ENCODE measurements around the gene LRP11. TPM values are rescaled to one million over a fixed set of nuclear protein-coding genes. Genes with fewer than 3 reads are reported as not detected.
A peak's percentile ranks its signal among the peaks of the same experiment; 100 is the strongest.
"Not testable (repeated sequence)": the region's sequence is repeated elsewhere in the genome, so short reads cannot be mapped to it uniquely, and the experiment has no call there.

The LRP11 gene
- total and polyA plus RNA-seq, 2 of the 13 experiments (the other 11 are each of a cell fraction or from before 2014, with no cell fraction given) = 32.4 to 48.9 TPM

GRCh38 chr6:149844036-149844435, 20.1 kb downstream of the LRP11 start:
- H3K79me2 ChIP-seq (ENCODE audit: insufficient read depth, low read length); H4K20me1 ChIP-seq (ENCODE audit: insufficient read depth, low read length); H3K9ac ChIP-seq (ENCODE audit: insufficient read depth, low read depth, low read length); H3K27ac ChIP-seq (ENCODE audit: extremely low read length, insufficient read depth, low read length); ATAC-seq; H3K9me3 ChIP-seq (ENCODE audit: low read length); CTCF ChIA-PET (ENCODE audit: low intra/inter-chr PET ratio, low total read pairs); FAIRE-seq; H3K27me3 ChIP-seq (ENCODE audit: control insufficient read depth in 1 of 2, insufficient read depth in 2 of 2, low read length in 2 of 2); H3K4me3 ChIP-seq (replicated peaks in 1 of 3; ENCODE audit: insufficient read depth in 1 of 3, low read depth in 2 of 3, low read length in 3 of 3); DNase-seq (ENCODE audit: low spot score); BruUV-seq (replicated peaks); H2AFZ ChIP-seq (ENCODE audit: low read length); intact Hi-C loops (cut with micrococcal nuclease; ENCODE audit: unreplicated experiment); H3K4me2 ChIP-seq (ENCODE audit: low read depth, low read length): not testable (repeated sequence)
- H3K36me3 ChIP-seq (replicated peaks in 1 of 2; ENCODE audit: control insufficient read depth in 1 of 2, insufficient read depth in 2 of 2, low read length in 2 of 2) = peaks cover 2 to 14% of the 10 kb centered on the region in 2 experiments; a peak in 3 of 5 replicates
- peaks cover 23% of the 10 kb centered on the region for H3K4me1 ChIP-seq (ENCODE audit: insufficient read depth, low read length)
- peak in 1 of 2 experiments; percentile 39; a peak in 2 of 4 replicates for TF ChIP-seq MAFK (conservative IDR thresholded peaks at IDR 0.05 in 1 of 2, IDR thresholded peaks at IDR 0.05 in 1 of 2; ENCODE audit: low read length in 2 of 2)
- POLR2A ChIA-PET = interaction anchor here (0.7 kb wide), 1 partner anchor 17 kb away, joined by 4 read pairs; no protein-coding TSS in a partner anchor
- WGBS (ENCODE audit: low lambda C conversion rate) = 91% methylated on average over 4 of the region's 4 CpGs
- in situ Hi-C loops (cut with HindIII; ENCODE audit: extremely low pct_ligation_motif_present, low pct_unique_long_range_greater_than_20kb) = loop anchor here (5.0 to 10.0 kb wide), 2 partner anchors 78 to 161 kb away; partner anchors contain the start of gene RAET1G

- ATAC-seq (no peak), FAIRE-seq (no peak), DNase-seq (ENCODE audit: low spot score) (no peak)
- Histone ChIP-seq H3K9me3 (ENCODE audit: low read length) (no peaks in the 10 kb centered on the region), H4K20me1 (ENCODE audit: insufficient read depth, low read length) (peaks cover 10% of the 10 kb centered on the region; the same call in 1 of the 2 replicates), H2AFZ (ENCODE audit: low read length) (no peak overlapping the region), H3K9ac (ENCODE audit: insufficient read depth, low read depth, low read length) (no peak overlapping the region), H3K4me1 (ENCODE audit: insufficient read depth, low read length) (peaks cover 20% of the 10 kb centered on the region), H3K4me2 (ENCODE audit: low read depth, low read length) (no peak overlapping the region), H3K4me3 (replicated peaks in 1 of 3; ENCODE audit: insufficient read depth in 1 of 3, low read depth in 2 of 3, low read length in 3 of 3) (no peak overlapping the region), H3K36me3 (replicated peaks in 1 of 2; ENCODE audit: control insufficient read depth in 1 of 2, insufficient read depth in 2 of 2, low read length in 2 of 2) (peaks cover 2 to 14% of the 10 kb centered on the region in 2 experiments; a peak in 3 of 5 replicates), H3K27ac (ENCODE audit: extremely low read length, insufficient read depth, low read length) (no peak overlapping the region), H3K79me2 (ENCODE audit: insufficient read depth, low read length) (no peaks in the 10 kb centered on the region), H3K27me3 (ENCODE audit: control insufficient read depth in 1 of 2, insufficient read depth in 2 of 2, low read length in 2 of 2) (no peaks in the 10 kb centered on the region)
- in situ Hi-C loops (cut with HindIII; ENCODE audit: extremely low pct_ligation_motif_present, low pct_unique_long_range_greater_than_20kb) (loop anchor here (5.0 to 10.0 kb wide), 2 partner anchors 79 to 162 kb away; partner anchors contain the start of gene RAET1G), intact Hi-C loops (cut with micrococcal nuclease; ENCODE audit: unreplicated experiment) (no loop called here)
- CTCF ChIA-PET (ENCODE audit: low intra/inter-chr PET ratio, low total read pairs) = no interaction called here
- BruUV-seq (replicated peaks) = no TSS peak
- POLR2A ChIA-PET = interaction anchor here (0.8 kb wide), 1 partner anchor 9 kb away, joined by 3 read pairs; no protein-coding TSS in a partner anchor
- WGBS (ENCODE audit: low lambda C conversion rate) = 93% methylated on average over 10 of the region's 10 CpGs
- TF ChIP-seq PLSCR1 (CRISPR knock-in tag; IDR thresholded peaks at IDR 0.05; ENCODE audit: borderline replicate concordance) (no peak), TSC22D2 (CRISPR knock-in tag; IDR thresholded peaks at IDR 0.05; ENCODE audit: borderline replicate concordance) (no peak), MXD3 (CRISPR knock-in tag; IDR thresholded peaks at IDR 0.05) (no peak), TERF1 (CRISPR knock-in tag; IDR thresholded peaks at IDR 0.05) (no peak), ZNF30 (CRISPR knock-in tag; IDR thresholded peaks at IDR 0.05) (no peak), SOX6 (IDR thresholded peaks at IDR 0.05) (no peak), SOX6 (CRISPR knock-in tag; IDR thresholded peaks at IDR 0.05) (no peak), HMGXB3 (CRISPR knock-in tag; IDR thresholded peaks at IDR 0.05; ENCODE audit: borderline replicate concordance) (no peak)
Measured at GRCh38 chr6:149843051-149843633, 21.0 kb downstream of the LRP11 start.
